ENCODE results near the gene COMT.

Gene COMT

DNA sequence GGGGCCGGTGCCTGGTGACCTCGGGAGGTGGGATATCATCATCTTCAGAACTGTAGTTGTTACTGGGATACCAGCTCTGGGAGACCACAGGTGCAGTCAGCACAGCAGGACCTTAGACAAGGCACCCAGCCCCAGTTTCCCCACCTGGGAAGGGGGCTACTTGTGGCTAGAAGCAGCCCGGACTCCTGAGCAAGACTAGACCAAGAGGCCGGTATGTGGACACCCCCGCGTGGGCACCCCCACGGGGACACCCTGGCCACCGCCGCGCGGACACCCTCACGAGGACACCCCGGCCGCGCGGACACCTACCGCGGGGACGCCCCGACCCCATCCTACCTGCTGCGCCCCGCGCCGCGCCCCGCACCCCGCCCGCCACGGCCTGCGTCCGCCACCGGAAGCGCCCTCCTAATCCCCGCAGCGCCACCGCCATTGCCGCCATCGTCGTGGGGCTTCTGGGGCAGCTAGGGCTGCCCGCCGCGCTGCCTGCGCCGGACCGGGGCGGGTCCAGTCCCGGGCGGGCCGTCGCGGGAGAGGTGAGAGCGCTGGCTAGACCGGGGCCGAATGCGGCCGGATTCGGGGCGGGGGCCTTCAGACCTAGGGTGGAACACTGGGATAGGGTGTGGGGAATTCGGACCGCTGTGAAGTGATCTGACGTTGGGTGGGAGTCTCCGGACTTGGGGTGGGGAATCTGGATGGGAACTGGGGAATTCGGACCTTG is at the start of gene COMT, which contains the start of gene TXNRD2:
COMT (plus strand) TSS at position 408 of the 718 bp plus-strand sequence. CDS start 20,755 bp downstream, outside the sequence.
TXNRD2 (minus strand) TSS at position 454 of the 718 bp plus-strand sequence; CDS start at position 439, 15 bp downstream.
- peaks cover 8% of the 10 kb centered on the region for H3K4me1 ChIP-seq (ENCODE audit: insufficient read depth, low read length)
- no peak within 1 kb of the TSS for H3K9ac ChIP-seq (ENCODE audit: low read depth, low read length)
- H3K9me3 ChIP-seq (ENCODE audit: control insufficient read depth, insufficient read depth, low read length) = no peaks in the 10 kb centered on the region
- H3K36me3 ChIP-seq (ENCODE audit: insufficient read depth, low read length) = no peaks in the 10 kb centered on the region

- H3K36me3 ChIP-seq (ENCODE audit: insufficient read depth, low read length) = no peaks in the 10 kb centered on the region
- peaks cover 17% of the 10 kb centered on the region for H3K4me1 ChIP-seq (ENCODE audit: insufficient read depth, low read length)
- no peak overlapping the region for H3K9ac ChIP-seq (ENCODE audit: low read depth, low read length)
- no peaks in the 10 kb centered on the region for H3K9me3 ChIP-seq (ENCODE audit: control insufficient read depth, insufficient read depth, low read length)
Measured at GRCh38 chr22:19892257-19892879, 49.2 kb upstream of the COMT start.

- Histone ChIP-seq H3K4me1 (ENCODE audit: insufficient read depth, low read length) (peaks cover 17% of the 10 kb centered on the region), H3K9ac (ENCODE audit: low read depth, low read length) (no peak overlapping the region), H3K36me3 (ENCODE audit: insufficient read depth, low read length) (no peaks in the 10 kb centered on the region), H3K9me3 (ENCODE audit: control insufficient read depth, insufficient read depth, low read length) (no peaks in the 10 kb centered on the region)
Measured at GRCh38 chr22:19892925-19893324, 48.6 kb upstream of the COMT start.

- Histone ChIP-seq H3K36me3 (ENCODE audit: insufficient read depth, low read length) (no peaks in the 10 kb centered on the region), H3K9me3 (ENCODE audit: control insufficient read depth, insufficient read depth, low read length) (no peaks in the 10 kb centered on the region), H3K4me1 (ENCODE audit: insufficient read depth, low read length) (peaks cover 17% of the 10 kb centered on the region), H3K9ac (ENCODE audit: low read depth, low read length) (no peak overlapping the region)
Measured at GRCh38 chr22:19893363-19893762, 48.2 kb upstream of the COMT start.

- Histone ChIP-seq H3K9ac (ENCODE audit: low read depth, low read length) (no peak overlapping the region), H3K36me3 (ENCODE audit: insufficient read depth, low read length) (no peaks in the 10 kb centered on the region), H3K4me1 (ENCODE audit: insufficient read depth, low read length) (peaks cover 17% of the 10 kb centered on the region), H3K9me3 (ENCODE audit: control insufficient read depth, insufficient read depth, low read length) (no peaks in the 10 kb centered on the region)
Measured at GRCh38 chr22:19895160-19895849, 46.3 kb upstream of the COMT start.

DNA sequence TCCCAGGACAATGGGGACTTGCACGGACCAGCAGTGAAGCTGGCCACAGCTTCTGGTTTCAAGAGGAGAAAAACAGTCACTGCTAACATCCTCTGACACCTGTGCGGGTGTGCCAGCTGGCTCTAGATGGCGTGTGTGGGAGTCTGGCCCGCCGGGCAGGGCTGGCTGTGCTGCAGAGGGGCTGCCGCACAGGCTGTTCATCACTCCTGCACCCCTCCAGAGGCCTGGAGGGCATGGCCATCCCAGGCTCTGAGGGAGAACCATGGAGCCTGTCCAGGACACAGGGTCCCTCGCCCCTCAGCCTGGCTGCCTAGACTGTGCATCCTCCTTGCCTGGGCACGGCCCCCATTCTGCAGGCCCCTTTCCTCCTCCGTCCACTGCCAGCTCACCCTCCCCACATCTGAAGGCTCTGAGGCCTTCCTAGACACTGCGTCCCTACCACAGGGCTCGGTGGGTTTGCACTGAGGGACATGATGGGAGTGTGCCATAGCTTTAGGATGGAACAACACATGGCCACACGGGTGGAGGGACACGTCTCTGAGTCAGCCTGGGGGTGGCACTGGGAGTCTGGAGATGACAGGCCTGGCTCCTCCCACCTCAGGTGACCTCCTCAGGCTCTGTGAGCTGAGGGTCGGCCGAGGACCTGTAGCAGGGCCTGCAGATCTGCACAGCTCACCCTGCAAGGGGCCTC is 44.8 kb upstream of the COMT start:
- no peaks in the 10 kb centered on the region for H3K9me3 ChIP-seq (ENCODE audit: control insufficient read depth, insufficient read depth, low read length)
- no peaks in the 10 kb centered on the region for H3K36me3 ChIP-seq (ENCODE audit: insufficient read depth, low read length)
- no peak overlapping the region for H3K9ac ChIP-seq (ENCODE audit: low read depth, low read length)
- peaks cover 8% of the 10 kb centered on the region; the same call in 1 of the 2 replicates for H3K4me1 ChIP-seq (ENCODE audit: insufficient read depth, low read length)

- Histone ChIP-seq H3K4me1 (ENCODE audit: insufficient read depth, low read length) (peaks cover 6% of the 10 kb centered on the region), H3K9me3 (ENCODE audit: control insufficient read depth, insufficient read depth, low read length) (no peaks in the 10 kb centered on the region), H3K36me3 (ENCODE audit: insufficient read depth, low read length) (no peaks in the 10 kb centered on the region), H3K9ac (ENCODE audit: low read depth, low read length) (no peak overlapping the region)
Measured at GRCh38 chr22:19897726-19898125, 43.8 kb upstream of the COMT start.

- no peak overlapping the region for H3K9ac ChIP-seq (ENCODE audit: low read depth, low read length)
- H3K4me1 ChIP-seq (ENCODE audit: insufficient read depth, low read length) = peaks cover 10% of the 10 kb centered on the region
- no peaks in the 10 kb centered on the region for H3K36me3 ChIP-seq (ENCODE audit: insufficient read depth, low read length)
- no peaks in the 10 kb centered on the region for H3K9me3 ChIP-seq (ENCODE audit: control insufficient read depth, insufficient read depth, low read length)
Measured at GRCh38 chr22:19898145-19898544, 43.4 kb upstream of the COMT start.

GRCh38 chr22:19898831-19899567 is 42.6 kb upstream of the COMT start:
- H3K4me1 ChIP-seq (ENCODE audit: insufficient read depth, low read length) = peaks cover 12% of the 10 kb centered on the region
- H3K9ac ChIP-seq (ENCODE audit: low read depth, low read length) = no peak overlapping the region
- no peaks in the 10 kb centered on the region for H3K36me3 ChIP-seq (ENCODE audit: insufficient read depth, low read length)
- no peaks in the 10 kb centered on the region for H3K9me3 ChIP-seq (ENCODE audit: control insufficient read depth, insufficient read depth, low read length)

- Histone ChIP-seq H3K4me1 (ENCODE audit: insufficient read depth, low read length) (peaks cover 12% of the 10 kb centered on the region), H3K9ac (ENCODE audit: low read depth, low read length) (no peak overlapping the region), H3K9me3 (ENCODE audit: control insufficient read depth, insufficient read depth, low read length) (no peaks in the 10 kb centered on the region), H3K36me3 (ENCODE audit: insufficient read depth, low read length) (no peaks in the 10 kb centered on the region)
Measured at GRCh38 chr22:19900707-19901436, 40.7 kb upstream of the COMT start.

DNA sequence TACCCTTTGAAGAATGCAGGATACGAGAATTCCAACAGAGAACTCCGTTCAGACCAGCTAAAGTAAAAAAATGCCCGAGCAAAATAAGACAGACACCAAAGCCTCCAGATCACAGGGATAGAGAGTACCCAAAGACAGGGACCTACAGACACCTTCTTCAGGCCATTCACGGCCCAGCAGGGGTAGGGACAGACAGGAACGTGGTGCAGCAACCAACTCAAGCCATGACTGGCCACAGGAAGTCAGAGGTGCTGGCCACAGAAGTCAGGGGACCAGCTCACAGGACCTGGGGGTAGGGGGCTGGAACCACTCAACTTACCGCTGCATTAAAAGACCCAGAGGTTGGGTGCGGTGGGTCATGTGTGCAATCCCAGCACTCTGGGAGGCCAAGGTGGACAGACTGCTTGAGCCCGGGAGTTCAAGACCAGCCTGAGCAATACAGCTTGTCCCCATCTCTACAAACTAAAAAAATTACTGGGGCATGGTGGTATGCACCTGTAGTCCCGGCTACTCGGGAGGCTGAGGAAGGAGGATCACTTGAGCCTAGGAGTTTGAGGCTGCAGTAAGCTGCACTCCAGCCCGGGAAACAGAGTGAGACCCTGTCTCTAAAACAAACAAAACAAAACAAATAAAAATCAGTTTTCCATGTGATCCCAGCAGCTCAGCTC is 39.9 kb upstream of the COMT start:
- no peak overlapping the region for H3K9ac ChIP-seq (ENCODE audit: low read depth, low read length)
- H3K4me1 ChIP-seq (ENCODE audit: insufficient read depth, low read length) = peaks cover 12% of the 10 kb centered on the region
- no peaks in the 10 kb centered on the region for H3K9me3 ChIP-seq (ENCODE audit: control insufficient read depth, insufficient read depth, low read length)
- no peaks in the 10 kb centered on the region for H3K36me3 ChIP-seq (ENCODE audit: insufficient read depth, low read length)

GRCh38 chr22:19902245-19902715 is 39.3 kb upstream of the COMT start:
- peaks cover 12% of the 10 kb centered on the region for H3K4me1 ChIP-seq (ENCODE audit: insufficient read depth, low read length)
- H3K9me3 ChIP-seq (ENCODE audit: control insufficient read depth, insufficient read depth, low read length) = no peaks in the 10 kb centered on the region
- H3K9ac ChIP-seq (ENCODE audit: low read depth, low read length) = no peak overlapping the region
- no peaks in the 10 kb centered on the region for H3K36me3 ChIP-seq (ENCODE audit: insufficient read depth, low read length)

GRCh38 chr22:19903031-19903430 is 38.5 kb upstream of the COMT start:
- Histone ChIP-seq H3K9ac (ENCODE audit: low read depth, low read length) (no peak overlapping the region), H3K9me3 (ENCODE audit: control insufficient read depth, insufficient read depth, low read length) (no peaks in the 10 kb centered on the region), H3K36me3 (ENCODE audit: insufficient read depth, low read length) (no peaks in the 10 kb centered on the region), H3K4me1 (ENCODE audit: insufficient read depth, low read length) (peaks cover 12% of the 10 kb centered on the region)
